WERI-Rb-1 (cell line): Measurements from ENCODE around the gene SETBP1.

Experiments
- DNase-seq: peaks from one replicate; pipeline ENCODE4 v3.0.0-alpha.2; 2020
- H3K27ac ChIP-seq: fragments of 250-450 bp; sonication (Bioruptor Pico); 2 replicates; pipeline ENCODE4 v1.5.1; 2020; ENCODE audit warnings: mild to moderate bottlenecking, moderate library complexity
- H3K27me3 ChIP-seq: fragments of 250-450 bp; sonication (Bioruptor Pico); 2 replicates; pipeline ENCODE4 v1.5.1; 2021; ENCODE audit warnings: mild to moderate bottlenecking, low read depth, moderate library complexity; ENCODE audit not compliant: insufficient read depth, severe bottlenecking
- H3K36me3 ChIP-seq: fragments of 250-450 bp; sonication (Bioruptor Pico); 2 replicates; pipeline ENCODE4 v1.5.1; 2020; ENCODE audit warnings: mild to moderate bottlenecking, moderate library complexity
- H3K4me3 ChIP-seq: 2 replicates; pipeline ENCODE4 v1.5.1; 2011; ENCODE audit warnings: low read depth, mild to moderate bottlenecking, control low read depth, low read length
- H3K9me3 ChIP-seq: fragments of 250-450 bp; sonication (Bioruptor Pico); 2 replicates; pipeline ENCODE4 v1.5.1; 2021; ENCODE audit warnings: mild to moderate bottlenecking, moderate library complexity; ENCODE audit not compliant: severe bottlenecking
- CTCF ChIP-seq: IDR thresholded peaks from 2 replicates; pipeline ENCODE4 v1.5.1; 2011; ENCODE audit warnings: low read depth, mild to moderate bottlenecking, control low read depth, inconsistent platforms, low read length

The SETBP1 gene

GRCh38 chr18:44695503-44695902, 14.8 kb downstream of the SETBP1 start:
- DNase-seq = no peak
- Histone ChIP-seq H3K9me3 (no peaks in the 10 kb centered on the region), H3K36me3 (no peaks in the 10 kb centered on the region), H3K4me3 (no peak overlapping the region), H3K27ac (no peak overlapping the region), H3K27me3 (no peaks in the 10 kb centered on the region)
- TF ChIP-seq CTCF = no peak

- DNase-seq = no peak
- H3K36me3 ChIP-seq = no peaks in the 10 kb centered on the region
- no peaks in the 10 kb centered on the region for H3K27me3 ChIP-seq
- no peak overlapping the region for H3K27ac ChIP-seq
- no peaks in the 10 kb centered on the region for H3K9me3 ChIP-seq
- TF ChIP-seq CTCF = no peak
- H3K4me3 ChIP-seq = no peak overlapping the region
These were observed 16.2 kb downstream of the SETBP1 start for GRCh38 chr18:44696892-44697291.

GRCh38 chr18:44697315-44697714, 16.6 kb downstream of the SETBP1 start:
- Histone ChIP-seq H3K27ac (no peak overlapping the region), H3K36me3 (no peaks in the 10 kb centered on the region), H3K27me3 (no peaks in the 10 kb centered on the region), H3K4me3 (no peak overlapping the region), H3K9me3 (no peaks in the 10 kb centered on the region)
- no peak for TF ChIP-seq CTCF
- DNase-seq = no peak

- no peak for DNase-seq
- TF ChIP-seq CTCF = no peak
- H3K4me3 ChIP-seq = no peak overlapping the region
- no peaks in the 10 kb centered on the region for H3K36me3 ChIP-seq
- H3K27ac ChIP-seq = no peak overlapping the region
- H3K27me3 ChIP-seq = no peaks in the 10 kb centered on the region
- H3K9me3 ChIP-seq = no peaks in the 10 kb centered on the region
These were observed 17.8 kb downstream of the SETBP1 start for GRCh38 chr18:44698518-44698917.

GRCh38 chr18:44699572-44700261, 19.0 kb downstream of the SETBP1 start:
- no peaks in the 10 kb centered on the region for H3K27me3 ChIP-seq

More at GRCh38 chr18:44699572-44700261, 19.0 kb downstream of the SETBP1 start:
- Histone ChIP-seq H3K36me3 (no peaks in the 10 kb centered on the region), H3K9me3 (no peaks in the 10 kb centered on the region), H3K4me3 (no peak overlapping the region), H3K27ac (no peak overlapping the region)
- TF ChIP-seq CTCF = no peak
- DNase-seq = no peak
